Measurements from ENCODE around the gene YAF2.
"Not testable (repeated sequence)": the region's sequence is repeated elsewhere in the genome, so short reads cannot be mapped to it uniquely, and the experiment has no call there.

Gene YAF2

DNA sequence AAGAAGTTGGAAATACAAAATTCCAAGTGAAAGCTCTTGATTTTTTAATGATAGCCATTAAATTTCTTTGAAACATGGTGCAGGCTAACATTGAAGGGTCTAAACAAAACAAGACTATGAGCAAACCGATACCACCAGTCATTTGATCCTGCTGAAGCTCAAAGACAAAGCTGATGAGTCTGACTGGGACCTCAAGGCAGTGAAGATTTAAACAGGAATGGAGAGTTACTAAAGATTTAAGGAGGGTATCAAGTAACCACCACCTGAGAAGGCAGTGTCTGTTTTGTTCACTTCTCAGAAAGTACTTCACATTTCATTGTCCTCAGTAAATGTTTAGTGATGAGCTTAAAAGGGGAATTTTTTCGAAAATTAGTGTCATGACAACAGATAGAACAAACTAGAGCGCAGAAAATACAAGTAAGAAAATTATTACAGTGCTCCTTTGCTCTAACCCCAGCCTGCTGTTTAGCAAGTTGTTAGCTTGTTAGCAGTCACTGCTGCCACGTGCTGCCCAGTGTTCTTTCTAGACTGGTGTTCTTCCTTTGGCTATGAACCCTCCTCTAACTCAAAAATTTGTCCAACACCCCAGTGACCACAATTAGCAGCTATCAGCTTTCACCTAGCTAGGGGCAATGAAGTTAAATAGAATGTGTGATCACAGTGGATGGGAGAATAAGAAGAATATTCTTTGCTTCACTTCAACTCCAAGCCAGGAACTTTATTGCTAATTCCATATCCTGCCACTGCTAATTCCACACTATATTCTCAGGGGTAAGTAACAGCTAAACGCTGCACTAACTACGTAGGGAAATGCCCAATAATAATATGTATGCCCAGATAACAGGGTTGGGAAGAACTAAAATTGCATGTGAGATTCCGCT is 41.1 kb downstream of the YAF2 start:
- no peak for DNase-seq (ENCODE audit: low read depth in 2 of 2)

DNA sequence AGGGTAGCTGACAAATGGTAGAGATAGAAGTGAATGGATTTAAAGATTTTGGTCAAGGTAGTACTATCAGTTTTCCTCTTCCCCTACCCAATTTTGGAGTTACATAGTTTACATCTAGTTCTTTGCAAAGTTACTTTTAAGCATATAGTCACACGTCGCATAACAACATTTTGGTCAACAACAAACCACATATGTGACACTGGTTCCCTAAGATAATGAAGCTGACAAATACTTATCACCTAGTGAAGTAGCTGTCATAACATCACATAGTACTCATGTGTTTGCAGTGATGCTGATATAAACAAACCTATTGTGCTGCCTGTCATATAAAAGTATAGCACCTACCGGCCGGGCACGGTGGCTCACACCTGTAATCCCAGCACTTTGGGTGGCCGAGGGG is 45.4 kb downstream of the YAF2 start:
- DNase-seq (ENCODE audit: low read depth in 2 of 2) = no peak

DNA sequence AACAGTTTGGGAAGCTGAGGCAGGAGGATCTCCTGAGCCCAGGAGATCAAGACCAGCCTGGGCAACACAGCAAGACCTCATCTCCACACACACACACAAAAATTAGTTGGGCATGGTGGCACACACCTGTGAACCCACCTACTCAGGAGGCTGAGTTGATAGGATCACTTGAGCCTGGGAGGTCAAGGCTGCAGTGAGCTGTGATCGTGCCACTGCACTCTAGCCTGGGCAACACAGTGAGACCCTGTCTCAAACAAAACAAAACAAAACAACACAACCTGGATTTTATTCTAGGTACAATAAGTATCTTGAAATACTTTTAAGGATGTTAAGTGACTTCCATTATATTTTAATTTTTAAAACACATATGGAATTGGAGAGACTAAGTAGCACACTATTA is 45.8 kb downstream of the YAF2 start:
- DNase-seq (ENCODE audit: low read depth in 2 of 2) = no peak

DNA sequence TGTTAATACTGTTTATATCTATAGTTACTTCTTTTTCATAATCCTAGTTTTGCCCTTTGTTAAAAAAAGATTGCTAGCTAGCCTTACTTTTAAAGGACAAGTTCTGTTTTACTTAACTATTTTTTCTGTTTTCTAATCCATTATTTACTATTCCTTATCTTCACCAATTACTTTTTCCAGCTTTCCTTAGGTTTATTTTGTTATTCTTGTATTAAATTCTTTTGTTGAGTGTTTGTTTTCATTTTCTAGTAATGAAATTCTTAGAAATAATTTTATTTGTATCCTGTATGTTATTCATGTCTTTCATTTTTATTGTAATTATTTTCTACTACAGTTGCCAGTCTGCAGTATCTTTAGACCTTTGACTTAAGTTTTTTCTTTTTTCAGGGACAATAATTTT is 47.7 kb downstream of the YAF2 start:
- no peak for DNase-seq (ENCODE audit: low read depth in 2 of 2)

DNA sequence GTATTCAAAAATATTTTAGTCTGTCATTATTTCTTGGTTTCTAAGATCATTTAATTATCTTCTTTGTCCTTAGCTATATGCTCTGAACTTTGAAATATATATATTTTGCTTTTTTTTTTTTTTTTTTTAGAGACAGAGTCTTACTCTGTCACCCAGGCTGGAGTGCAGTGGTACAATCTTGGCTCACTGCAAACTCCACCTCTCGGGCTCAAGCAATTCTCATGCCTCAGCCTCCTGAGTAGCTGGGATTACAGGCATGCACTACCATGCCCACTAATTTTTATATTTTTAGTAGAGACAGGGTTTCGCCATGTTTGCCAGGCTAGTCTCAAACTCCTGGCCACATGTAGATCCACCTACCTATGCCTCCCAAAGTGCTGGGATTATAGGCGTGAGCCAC is 49.8 kb downstream of the YAF2 start:
- not testable (repeated sequence) for DNase-seq (ENCODE audit: low read depth in 2 of 2)

DNA sequence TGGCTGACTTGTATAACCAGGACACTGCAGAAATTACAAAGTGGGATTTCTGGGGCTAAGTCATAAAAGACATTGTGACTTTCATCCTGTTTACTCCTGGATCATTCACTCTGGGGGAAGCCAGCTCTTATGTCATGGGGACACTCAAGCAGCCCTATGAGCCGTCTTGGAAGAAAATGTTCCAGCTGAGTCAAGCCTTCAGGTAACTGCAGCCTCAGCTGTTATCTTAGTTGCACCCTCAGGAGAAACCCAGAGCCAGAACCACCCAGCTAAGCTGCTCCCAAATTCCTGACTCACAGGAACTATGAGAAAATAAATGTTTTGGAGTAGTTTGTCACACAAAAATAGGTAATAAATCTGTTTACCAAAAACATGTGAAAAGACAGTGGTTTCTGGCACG is 50.2 kb downstream of the YAF2 start:
- no peak for DNase-seq (ENCODE audit: low read depth in 2 of 2)

DNA sequence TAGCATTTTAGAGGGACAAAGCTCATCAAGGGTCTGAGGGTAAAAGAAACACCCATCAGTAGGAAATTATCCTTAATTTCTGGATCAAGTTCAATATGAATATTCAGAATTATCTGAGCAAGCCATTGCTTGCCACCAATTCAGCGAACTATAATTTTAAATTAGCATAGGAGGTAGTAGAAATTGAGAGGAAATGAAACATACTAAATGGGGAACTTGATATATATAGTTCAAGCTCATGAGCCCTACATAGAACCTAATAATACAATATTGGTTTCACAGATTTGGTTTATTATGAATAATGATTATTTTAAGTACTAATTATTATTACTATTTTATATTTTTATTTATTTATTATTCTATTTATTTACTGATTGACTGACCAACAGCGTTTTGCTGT is 51.3 kb downstream of the YAF2 start:
- no peak for DNase-seq (ENCODE audit: low read depth in 2 of 2)

DNA sequence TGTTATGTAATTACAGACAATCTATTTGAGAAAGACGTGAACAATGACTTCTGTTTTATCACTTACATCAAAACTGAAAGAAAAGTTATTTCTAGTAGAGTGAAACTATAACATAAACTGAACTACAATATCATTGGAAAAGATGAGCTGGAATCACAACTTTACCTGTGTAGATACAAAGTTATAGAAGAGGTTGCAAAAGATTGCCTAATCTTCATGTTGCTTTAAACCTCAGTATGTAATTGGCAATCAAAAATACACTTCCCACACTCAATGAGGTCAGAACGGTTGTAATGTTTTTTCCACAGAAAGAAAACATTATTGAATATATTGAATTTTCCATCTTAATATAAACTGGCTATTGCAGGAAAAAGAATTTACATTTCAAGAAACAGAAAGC is 55.7 kb downstream of the YAF2 start:
- no peak for DNase-seq (ENCODE audit: low read depth in 2 of 2)

DNA sequence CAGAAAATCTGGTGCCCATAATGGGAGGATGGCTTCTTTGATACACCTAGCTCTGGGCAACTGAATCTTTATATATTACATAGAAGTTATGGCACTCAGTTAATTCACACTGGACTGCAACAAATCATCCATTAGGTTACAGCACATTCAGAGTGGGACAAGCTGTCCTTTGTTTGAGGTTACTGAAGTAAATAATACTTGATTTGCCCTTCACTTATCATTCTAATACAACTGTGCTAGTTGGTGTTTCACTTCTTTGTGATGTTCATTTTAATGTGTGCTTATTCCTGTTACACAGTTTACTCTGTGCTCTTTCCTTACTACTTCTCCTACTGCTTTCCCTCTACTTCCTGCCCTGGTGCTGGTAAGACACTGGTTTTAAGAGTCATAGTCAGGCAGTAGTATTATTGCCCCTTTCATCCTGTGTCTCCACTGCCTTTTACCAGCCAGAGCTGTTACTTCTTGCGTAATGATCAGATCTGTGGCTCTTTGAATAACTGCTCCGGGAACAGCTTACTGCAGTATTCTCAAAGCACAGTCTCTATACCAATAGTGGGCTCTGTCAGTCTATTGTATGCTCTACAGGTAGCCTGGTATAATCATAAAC is 57.0 kb downstream of the YAF2 start:
- no peak for DNase-seq (ENCODE audit: low read depth in 2 of 2)

DNA sequence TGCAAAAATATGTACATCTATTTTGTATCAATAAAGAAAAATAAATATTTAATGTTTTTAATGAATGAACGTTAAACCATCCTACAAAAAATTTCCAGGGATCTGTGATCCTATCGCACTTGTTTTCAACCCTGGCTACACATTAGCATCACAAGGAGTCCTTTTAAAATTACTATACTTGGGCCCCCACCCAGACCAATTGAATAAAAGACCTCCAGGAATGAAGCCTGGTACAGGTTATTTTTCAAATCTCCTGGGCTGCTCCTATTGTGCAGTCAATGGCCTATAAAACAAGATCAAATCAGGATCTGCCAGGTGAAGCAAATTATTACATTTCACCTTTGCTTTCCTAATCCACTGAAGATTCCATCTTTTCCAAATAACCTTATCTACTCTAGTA is 59.9 kb downstream of the YAF2 start:
- no peak for DNase-seq (ENCODE audit: low read depth in 2 of 2)

DNA sequence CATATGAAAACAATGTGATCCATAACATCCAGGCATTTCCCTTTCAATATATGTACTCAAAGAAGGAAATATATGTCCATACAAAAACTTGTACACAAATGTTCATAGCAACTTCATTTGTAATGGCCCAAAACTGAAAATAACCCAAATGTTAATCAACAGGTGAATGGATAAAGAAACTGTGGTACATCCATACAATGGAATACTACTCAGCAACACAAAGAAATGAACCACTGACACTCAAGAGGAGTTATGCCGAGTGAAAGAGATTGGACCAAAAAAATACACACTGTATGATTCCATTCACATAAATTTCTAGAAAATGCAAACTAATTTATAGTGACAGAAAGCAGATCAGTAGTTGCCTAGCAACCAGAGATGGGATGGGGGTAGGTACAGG is 63.1 kb downstream of the YAF2 start:
- DNase-seq (ENCODE audit: low read depth in 2 of 2) = no peak

DNA sequence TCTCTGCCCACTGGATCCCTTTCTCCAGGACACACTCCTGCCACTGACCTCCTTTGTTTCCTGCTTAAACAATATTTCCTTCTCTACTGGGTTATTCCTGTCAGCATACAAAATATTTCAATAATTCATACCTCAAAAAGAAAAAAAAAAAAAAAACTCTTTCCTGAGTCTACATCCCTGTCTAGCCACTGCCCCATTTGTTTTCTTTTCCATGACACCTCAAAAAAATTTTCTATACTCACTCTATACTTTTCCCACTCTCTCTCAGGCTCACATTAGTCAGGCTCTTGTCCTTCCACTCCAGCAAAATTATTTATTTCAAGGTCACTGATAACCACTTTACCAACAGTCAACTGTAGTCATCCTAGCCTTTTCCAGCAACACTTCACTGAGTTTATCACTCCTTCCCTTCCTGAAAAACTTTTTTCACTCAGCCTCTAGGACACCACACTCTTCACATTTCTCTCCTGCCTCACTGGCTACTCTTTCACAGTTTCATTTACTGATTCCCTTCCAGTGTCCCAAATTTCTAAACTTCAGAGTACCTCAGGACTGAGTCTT is 64.0 kb downstream of the YAF2 start:
- no peak for DNase-seq (ENCODE audit: low read depth in 2 of 2)

DNA sequence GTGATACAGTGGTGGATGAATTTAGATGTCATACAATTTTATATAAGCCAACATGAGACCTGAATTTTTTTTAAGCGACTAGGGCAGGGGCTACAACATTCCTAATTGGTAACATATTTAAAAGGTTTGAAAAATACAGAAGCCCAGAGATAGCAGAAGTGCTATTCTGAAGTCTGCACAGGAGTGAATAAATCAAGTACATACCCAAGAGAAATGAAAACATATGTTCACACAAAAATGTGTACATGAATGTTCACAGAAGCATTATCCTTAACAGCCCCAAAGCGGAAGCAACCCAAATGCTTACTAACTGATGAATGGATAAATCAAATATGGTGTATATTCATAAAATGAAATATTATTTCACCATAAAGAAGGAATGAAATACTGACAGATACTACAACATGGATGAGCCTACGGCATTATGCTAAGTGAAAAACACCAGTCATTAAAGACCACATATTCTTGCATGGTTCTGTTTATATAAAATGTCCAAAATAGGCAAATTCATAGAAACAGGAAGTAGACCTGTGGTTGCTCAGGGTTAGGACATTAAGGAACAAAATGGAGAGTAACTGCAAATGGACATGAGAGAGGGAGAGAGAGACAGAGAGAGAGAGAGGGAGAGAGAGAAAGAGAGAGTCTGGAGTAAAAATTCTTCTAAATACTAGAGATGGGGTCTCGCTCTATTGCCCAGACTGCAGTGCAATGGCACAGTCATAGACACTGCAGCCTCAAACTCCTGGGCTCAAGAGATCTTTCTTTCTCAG is 65.4 kb downstream of the YAF2 start:
- no peak for DNase-seq (ENCODE audit: low read depth in 2 of 2)

DNA sequence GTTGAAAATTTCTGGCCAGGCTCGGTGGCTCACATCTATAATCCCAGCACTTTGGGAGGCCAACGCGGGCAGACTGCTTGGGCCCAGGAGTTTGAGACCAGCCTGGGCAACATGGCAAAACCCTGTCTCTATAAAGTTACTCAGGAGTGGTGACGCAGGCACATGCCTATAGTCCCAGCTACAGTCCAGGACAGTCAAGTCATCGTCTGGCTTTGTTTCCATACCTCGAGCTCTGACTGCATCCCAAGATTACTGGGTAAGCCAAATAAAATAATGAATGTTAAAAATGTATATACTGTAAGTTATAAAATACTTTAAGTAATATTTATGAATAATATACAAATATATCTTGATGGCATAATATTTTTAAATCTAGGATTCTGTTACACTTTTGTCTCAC is 70.3 kb downstream of the YAF2 start:
- no peak for DNase-seq (ENCODE audit: low read depth in 2 of 2)

DNA sequence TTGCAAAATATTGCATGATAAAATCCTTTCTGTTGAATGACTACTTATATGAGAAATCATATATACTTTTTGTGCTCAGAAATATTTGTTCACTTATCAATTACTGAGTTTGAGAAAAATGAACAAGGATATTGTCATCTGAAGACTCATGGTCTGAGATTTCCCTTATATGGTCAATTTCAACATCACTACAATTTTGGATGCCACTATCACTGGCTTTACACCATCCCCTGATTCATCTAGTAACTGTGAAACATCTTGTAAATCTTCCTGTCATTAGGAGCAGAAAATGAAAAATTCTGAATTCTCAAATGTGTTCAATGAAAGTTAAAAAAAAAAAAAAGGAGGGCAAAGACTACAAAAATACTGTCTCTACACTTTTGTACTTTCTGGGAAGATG is 71.5 kb downstream of the YAF2 start:
- no peak for DNase-seq (ENCODE audit: low read depth in 2 of 2)

DNA sequence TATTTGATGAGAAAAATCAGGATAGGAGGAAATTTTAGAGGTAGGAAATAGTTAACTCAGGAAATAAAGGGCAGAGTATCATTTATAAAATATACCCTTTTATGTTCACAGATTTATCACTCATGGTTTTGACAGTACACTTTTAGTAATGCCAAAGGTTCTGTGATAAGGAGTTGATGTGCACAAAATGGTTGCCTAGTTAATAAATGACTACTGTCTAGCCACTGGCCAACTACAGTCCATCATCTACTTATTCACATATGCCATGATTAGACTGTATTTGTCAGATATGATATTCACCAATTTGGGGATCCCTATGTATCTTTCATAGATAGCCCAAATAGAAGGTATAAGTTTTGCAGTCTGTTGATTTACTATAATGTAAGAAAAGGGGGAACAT is 74.1 kb downstream of the YAF2 start:
- no peak for DNase-seq (ENCODE audit: low read depth in 2 of 2)

DNA sequence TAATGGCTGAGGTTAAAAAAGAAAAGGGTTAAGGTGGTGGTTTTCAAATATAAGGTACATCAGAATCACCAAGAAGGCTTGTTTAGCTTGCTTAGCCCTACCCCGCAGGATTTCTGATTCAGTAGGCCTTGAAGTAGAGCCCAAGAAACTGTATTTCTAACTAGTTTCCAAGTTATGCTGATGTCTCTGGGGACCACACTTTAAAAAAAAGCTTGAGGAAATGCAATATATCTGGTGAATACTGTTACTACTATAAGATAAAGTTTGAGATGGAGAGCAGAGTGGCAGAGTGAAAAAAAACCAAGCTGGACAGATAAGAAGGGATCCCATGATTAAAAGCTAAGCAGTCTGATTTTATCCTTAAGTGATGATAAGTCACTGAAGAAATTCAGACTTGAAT is 75.1 kb downstream of the YAF2 start:
- no peak for DNase-seq (ENCODE audit: low read depth in 2 of 2)

DNA sequence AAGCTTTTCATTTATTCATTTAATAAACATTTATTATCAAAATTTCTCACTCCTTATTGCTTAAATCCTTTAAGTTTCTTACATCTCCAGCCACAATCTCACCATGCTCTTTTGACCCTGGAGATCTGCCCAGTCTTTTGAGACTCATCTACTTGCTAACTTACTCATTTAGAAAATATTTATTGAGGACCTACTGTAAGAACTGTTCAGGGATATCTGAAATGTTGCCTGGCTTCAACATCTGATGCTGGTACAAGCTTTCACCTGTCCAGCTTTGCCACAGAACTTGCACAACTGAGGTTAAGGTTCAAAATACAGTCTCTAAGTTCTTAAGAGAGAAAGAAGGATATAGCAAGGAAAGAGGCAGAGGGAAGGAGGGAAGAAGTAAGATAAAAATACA is 75.9 kb downstream of the YAF2 start:
- DNase-seq (ENCODE audit: low read depth in 2 of 2) = no peak

DNA sequence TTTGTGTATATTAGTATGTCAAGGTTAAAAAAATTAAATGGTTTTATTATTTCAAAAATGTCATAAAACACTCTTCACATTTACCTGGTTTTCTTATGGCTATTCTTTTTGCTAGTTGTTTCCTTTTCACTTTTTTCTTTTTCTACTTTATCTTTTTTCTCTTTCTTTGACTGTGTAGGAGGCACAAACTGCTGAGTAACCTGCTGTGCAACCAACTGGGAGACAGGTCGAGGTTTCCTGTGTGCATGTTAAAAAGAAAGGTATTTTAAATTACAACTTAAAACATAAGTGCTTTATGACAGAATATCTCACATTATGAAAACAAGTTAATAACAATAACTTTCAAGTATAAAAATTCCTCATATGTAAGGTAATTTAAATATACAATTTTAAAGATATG is 76.5 kb downstream of the YAF2 start:
- no peak for DNase-seq (ENCODE audit: low read depth in 2 of 2)

DNA sequence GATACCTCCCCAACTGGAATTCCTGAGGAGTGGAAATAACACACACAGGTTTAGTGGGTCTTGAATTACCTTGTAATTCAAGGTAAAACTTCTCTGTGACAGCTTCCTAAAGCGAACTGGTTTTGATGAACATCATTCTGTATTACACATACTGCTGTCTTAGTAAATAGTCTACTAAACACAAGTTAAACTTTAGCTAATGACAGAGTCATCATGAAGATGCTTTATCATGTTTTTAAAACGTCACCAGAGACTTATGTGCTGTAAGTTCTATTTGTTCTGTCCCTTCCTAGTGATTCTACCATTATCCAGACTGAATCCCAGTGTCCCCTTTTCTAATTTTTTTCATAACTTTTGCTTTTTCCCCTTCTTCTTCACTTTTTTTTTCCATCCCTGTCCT is 81.8 kb downstream of the YAF2 start:
- DNase-seq (ENCODE audit: low read depth in 2 of 2) = no peak

DNA sequence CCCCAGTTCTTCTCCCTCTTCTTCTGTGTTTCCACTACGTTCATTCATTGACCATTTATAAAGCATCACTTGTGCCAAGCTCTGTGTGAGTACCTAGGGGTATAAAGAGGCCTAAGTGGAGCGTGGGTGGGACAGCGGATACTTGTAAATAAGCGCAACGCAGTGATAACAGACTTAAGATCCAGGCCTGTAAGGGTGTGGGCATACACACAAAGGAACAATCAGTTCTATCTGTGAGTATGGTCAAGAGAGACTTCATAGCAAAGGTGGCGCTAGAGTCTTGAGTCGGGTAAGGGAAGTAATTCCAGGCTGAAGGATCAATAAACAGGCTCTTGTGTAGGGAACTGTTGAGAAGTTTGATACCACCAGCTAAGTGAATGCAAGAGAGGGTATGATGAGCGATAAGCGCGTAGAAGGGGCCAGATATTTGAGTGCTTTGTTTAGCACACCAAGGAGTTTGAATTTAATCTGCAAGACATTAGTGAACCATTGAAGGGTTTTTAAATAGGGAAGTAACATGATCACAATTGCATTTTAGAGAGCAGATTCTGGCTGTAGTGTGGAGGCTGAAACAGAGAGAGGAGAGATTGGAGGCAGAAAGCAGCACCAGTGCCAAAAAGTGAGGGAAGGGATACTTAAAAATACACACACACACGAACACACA is 92.4 kb downstream of the YAF2 start:
- DNase-seq (ENCODE audit: low read depth in 2 of 2) = no peak

DNA sequence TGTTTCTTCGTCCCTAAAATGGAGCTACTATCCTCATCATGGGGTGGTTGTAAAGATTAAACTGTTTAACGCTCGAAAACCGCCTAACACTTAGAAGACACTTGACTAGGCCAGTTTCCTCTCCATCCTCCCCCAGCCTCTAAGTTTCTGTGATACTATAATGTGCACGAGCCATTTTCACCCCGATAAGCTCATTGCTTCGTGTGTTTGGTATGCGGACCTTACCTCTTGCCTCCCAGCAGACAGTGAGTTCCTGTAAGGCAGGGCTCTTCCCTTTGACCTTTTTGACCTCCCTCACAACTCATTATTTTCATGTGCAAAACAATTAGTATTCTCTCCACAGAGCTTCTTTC is 92.9 kb downstream of the YAF2 start:
- no peak for DNase-seq (ENCODE audit: low read depth in 2 of 2)
